GM19043 (cell line): ENCODE measurements around the gene NOSIP.

Source experiments
- ATAC-seq: cut with Tn5 transposase; IDR thresholded peaks from one replicate; pipeline ENCODE4 v1.9.1; 2021; ENCODE audit warnings: low read depth; ENCODE audit not compliant: unreplicated experiment

Gene NOSIP

DNA sequence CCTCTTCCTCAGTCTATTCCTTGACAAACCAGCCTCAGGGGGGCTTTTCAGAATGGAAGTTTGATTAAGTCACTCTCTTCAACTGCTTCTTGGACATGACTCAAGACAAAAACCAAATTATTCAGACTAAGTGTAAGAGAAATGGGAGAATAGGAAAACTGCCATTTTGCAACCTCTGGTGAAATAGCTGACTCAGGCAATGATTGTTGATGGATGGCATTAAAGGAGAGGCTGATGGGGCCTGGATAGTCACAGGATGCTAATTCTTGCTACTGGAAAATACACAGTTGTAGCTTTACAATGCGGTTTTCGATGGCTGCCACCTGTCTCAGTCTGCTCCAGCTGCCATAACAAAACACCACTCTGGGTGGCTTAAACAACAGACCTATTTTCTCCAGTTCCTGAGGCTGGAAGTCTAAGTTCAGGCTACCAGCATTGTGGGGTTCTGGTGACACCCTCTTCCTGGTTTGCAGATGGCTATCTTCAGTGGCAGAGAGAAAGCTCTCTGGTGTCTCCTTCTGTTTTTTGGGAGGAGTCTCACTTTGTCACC lies 6.1 kb downstream of the NOSIP start:
- no peak for ATAC-seq

DNA sequence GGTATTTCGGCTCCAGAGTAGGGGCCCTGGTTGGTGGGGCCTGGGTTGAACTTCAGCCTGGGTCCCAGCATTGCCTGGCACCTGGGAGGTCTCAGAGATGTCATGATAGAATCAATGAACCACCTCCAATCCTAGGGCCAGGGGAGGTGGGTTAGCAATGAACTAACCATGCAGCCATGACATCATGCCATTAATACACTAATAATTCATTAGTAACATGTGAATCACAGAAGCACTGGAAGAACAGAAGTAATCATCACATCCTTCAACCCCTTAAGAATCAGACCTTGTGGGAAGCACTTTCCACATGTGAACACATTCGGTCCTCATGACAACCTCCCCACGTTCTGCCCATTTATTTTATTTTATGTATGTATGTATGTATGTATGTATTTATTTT lies 6.9 kb downstream of the NOSIP start:
- ATAC-seq: no peak

DNA sequence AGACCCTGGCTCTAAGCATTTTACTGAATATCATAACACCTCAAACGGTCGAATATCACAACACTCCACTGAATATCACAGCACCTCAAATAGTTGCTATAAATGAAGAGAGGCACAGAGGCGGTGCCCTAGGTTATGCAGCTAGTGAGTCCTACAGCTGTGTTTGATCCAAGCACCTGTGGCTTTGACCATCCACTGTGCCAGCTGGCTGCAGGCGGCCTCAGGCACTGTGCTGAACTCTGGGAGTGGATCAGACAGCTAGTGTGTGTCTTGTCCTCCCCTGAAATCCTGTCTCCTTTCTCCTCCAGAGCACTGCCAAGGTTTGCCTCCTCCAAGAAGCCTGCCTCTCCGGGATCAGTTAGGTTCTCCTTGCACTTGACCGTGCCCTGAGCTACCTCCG lies 7.3 kb downstream of the NOSIP start:
- no peak for ATAC-seq

DNA sequence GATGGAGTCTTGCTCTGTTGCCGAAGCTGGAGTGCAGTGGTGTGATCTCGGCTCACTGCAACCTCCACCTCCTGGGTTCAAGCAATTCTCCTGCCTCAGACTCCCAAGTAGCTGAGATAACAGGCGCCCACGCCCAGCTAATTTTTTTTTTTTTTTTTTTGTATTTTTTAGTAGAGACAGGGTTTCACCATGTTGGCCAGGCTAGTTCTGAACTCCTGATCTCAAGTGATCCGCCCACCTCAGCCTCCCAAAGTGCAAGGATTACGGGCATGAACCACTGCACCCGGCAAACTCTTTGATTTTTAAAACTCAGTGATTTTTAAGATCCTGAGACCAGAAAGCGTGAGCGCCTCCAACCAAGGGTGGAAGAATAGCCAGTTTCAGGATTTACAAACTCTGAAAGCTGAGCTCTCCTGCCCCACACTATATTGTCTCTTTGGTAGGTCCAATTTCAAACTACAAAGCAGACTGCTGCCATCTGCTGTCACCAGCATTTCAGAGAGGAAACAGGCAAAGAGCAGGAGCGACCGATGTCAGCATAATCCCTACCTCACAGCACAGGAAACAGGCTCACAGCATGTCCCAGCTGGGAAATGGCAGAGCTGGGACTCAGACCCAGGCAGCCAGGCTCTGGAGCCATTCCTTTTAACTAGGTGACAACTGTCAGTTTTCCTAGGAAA lies 9.2 kb downstream of the NOSIP start:
- ATAC-seq: no peak

DNA sequence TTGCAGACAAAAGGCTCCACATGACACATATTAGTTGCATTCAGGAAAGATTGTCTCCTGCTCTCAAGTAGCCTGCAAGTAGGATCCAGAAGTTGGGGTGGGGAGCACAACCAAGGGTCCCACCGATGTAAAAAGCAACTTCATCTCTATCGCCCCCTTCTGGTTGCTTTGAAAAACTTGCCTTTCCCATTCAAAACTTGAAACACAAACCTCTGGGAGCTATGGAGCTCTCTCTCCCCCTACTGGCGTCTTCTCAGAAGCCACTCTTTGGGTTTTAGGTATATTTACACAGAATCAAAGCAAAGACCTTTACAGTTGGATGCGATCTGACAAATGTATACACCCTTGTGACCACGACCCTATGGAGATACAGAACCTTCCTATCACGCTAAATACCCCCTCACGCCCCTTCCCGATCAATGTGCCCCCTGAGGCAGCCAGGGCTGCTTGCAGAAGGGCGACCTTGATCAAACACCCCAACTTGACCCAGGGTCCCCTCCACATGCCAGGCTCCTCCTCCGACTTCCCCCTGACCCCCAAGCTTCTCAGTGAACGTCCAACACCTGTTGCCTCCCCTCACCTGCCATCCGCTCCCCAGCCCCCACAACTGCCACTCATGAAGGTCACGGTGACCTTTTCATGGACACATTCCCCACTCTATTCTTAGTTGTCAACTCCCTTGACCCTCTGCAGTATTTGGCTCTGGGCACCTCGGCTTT lies 10.1 kb downstream of the NOSIP start:
- ATAC-seq: no peak

DNA sequence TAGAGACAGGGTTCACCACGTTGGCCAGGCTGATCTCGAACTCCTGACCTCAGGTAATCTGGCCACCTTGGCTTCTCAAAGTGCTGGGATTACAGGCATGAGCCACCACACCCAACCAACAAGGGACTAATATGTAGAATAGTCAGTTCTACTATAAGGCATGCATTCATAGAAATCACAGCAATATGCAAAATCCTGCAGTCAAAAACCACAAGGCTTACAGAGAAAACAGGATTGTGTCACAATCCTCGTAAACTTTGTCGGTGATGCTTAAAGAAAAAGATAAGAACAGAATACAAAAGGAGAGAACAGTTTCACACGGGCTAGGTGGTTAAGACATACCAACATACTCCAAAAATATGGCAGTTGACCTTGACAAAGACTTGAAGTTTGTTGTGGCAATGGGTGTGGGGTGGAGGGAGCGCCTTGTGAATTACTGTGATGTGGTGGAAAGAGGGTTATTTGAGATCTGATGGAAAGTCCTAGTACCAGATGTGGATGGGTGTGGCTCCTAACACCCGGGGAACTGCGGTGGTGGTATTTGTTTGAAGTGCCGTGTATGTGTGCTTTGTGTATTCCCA lies 12.4 kb downstream of the NOSIP start:
- ATAC-seq: no peak

DNA sequence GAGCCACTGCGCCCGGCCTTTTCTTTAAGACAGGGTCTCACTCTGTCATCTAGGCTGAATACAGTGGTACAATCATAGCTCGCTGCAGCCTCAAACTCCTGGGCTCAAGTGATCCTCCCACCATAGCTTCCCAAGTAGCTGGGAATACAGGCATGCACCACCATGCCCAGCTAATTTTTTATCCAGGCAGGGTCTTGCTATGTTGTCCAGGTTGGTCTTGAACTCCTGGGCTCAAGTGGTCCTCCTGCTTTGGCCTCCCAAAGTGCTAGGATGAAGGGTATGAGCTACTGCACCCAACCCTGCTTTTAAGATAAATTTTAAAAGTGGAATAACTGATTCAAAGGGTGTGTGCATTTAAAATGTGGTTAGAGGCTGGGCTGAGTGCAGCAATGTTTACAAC lies 14.1 kb downstream of the NOSIP start:
- ATAC-seq: no peak

DNA sequence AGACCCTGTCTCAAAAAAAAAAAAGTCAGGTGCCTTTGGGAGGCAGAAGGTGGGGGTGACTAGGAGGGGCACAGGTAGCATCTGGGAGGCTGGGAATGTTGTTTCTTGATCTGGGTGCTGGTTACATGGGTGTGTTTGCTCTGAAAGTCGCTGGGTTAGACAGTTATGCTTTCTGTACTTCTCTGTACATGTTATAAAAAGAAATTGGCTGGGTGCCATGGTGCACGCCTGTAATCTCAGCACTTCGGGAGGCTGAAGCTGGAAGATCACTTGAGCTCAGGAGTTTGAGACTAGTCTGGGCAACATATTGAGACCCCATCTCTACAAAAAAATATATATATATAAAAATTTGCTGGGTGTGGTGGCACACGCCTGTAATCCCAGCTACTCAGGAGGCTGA lies 15.1 kb downstream of the NOSIP start:
- ATAC-seq: no peak

DNA sequence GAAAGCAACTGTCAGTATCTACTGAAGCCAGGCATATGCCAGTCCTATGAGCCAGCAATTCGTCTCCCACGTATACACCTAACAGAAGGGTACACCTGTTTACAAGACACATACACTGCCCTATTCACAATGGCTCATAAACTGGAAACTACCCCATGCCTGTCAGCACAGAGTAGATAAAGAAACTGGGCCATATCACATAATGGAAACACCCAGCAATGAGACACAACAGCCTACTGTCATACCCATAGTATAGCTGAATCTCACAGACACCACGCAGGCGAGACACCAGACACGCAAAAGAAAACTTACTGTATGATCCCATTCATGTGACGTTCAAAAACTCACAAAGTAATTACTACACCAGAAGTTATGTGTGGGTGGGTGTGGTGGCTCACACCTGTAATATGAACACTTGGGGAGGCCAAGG lies 15.7 kb downstream of the NOSIP start:
- ATAC-seq: no peak

DNA sequence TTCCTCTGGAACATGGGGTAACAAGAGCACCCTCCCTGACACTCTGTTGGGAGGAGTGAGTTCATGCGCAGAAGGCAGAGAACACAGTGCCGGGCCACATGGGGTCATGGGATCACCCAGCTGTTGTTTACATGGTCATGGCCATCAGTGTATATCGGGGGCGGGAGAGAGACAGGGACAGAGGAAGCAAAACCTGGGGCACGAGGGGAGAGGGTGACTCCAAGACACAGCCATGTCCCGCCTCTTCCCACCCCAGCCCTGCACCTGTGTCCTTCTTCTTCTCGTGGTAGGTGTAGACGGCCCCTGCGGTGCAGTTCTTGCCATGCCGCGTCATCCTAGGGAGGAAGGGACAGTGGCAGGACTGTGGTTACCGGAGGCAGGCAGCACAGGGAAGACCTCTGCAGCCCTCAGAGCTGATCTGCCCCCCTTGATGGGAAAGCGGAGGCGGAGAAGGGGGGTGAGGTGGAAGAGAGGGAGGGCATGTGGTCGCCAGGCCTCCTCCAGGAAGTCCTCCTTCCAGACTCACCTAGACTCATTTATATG lies 19.9 kb downstream of the NOSIP start:
- no peak for ATAC-seq

DNA sequence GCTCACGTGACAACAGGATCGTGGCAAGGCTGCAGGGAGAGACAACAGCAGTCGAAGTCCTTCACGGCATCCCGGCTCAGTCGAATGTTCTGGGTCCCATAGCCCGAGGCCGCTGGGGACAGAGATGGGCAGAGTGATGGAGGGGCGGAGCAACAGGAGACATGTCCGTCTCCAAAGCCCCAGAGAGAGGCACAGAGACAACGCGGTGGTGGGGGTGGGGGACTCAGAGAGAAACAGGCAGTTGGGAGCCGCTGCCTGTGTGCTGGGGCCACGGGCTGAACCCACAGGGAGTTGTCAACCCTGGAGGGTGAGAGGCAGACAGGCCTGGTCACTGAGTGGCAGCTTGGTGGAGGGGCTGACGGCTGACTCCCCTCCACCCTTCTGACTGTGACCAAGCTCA lies 20.4 kb downstream of the NOSIP start:
- ATAC-seq: no peak

DNA sequence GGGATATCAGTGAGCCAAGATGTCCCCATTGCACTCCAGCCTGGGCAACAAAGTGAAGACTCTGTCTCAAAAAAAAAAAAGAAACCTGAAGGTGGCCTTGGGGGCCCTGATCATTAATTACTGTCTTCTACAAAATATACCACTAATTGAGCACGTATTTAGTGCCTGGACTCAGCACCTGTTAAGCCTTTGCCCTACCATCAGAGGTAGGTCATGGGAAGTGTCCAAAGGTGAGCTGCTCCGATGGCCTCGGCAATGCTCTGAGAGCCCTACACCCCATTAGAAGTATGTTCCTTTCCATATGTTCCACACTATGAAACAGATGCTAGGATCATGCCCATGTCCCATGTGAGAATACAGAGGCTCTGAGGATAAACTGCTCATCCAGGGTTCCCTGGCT lies 20.9 kb downstream of the NOSIP start:
- no peak for ATAC-seq

DNA sequence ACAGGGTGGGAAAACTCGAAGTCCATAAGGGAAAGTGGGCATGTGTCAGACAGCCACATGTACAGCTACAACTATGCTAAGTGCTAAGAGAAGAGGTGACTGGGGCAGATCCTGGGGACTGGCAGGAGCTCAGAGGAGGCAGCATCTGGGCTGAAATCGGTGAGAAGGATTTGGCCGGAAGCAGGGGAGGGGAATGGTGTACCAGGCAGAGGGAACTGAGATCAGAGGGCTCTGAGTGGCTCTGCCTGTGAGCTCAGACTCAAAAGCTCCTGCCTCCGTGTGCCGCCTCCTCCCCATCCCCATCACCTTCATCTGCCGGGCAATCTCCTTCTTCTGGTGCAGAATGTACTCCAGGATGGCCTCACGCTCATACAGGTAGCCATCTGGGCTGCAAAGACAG lies 21.8 kb downstream of the NOSIP start:
- no peak for ATAC-seq

DNA sequence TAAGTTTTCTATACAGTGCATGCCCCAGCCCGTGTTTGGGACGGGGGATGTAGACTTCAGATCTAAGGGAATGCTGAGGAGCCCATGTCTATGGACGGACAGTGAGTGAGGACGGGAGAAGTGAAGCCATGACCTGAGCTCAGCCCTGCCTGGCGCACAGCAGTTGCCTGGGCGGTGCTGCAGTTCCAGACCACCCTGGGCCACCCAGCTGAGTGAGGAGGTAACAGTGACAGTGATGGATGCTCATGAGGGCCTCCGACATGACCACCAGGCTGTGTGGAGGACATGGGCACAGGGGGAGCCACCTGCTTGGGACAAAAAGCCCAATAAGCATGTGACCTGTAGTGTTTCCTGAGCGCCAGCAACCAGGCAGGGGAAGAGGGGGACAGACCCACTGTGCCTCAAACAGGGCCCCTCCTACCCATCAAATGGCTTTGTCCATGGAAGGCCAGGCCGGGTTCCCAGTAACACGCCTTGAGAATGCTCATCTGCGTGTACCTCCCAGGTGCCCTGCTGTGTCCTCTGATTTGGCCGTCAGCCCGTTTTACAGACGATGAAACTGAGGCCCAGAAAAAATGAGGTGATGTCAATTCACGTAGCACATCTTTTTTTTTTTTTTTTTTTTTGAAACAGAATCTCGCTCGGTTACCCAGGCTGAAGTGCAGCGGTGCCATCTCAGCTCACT lies 22.6 kb downstream of the NOSIP start:
- no peak for ATAC-seq

DNA sequence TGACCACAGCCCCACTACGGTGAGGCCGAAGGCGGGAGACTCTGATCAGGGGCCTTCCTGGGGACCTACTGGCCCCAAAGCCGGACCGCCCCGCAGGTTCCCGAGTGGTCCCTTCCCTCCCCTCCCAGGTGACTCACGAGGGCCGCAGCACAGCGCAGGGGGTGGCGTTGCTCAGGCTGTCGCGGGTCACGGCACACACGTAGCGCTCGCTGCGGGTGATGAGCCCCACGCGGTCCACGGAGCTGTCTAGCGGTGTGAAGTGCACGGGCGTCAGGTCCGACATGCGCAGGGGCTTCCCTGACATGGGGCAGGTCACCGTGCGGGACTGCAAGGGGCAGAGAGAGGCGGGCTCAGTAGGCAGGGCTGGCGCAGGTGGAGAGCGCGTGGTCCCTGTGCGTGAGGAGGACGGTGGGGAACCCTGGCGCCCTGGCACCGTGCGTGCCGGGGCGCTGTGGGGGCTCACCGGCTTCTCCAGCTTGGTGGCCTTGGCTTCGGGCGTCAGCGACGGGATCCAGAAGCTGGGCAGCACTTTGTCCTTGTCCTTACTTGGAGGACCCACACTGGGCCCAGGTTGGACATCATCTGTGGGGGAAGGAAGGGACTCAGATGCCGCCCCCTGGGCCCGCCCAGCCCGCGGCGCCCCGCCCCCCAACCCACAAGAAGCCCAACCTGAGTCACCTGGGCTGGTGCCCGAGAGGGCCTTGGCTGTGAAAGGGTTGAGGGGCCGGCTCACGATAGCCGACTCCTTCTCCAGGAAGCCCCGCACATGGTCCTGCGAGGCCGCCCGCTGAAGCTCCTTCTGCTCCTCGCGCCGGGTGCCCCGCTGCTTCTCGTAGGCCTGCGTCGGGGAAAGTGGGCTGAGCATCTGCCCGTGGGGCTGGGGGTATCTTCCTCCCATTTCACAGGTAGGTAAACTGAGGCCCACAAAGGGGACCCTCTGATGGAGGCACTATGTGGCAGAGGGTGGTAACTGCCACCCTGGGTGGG lies 23.7 kb downstream of the NOSIP start:
- no peak for ATAC-seq

DNA sequence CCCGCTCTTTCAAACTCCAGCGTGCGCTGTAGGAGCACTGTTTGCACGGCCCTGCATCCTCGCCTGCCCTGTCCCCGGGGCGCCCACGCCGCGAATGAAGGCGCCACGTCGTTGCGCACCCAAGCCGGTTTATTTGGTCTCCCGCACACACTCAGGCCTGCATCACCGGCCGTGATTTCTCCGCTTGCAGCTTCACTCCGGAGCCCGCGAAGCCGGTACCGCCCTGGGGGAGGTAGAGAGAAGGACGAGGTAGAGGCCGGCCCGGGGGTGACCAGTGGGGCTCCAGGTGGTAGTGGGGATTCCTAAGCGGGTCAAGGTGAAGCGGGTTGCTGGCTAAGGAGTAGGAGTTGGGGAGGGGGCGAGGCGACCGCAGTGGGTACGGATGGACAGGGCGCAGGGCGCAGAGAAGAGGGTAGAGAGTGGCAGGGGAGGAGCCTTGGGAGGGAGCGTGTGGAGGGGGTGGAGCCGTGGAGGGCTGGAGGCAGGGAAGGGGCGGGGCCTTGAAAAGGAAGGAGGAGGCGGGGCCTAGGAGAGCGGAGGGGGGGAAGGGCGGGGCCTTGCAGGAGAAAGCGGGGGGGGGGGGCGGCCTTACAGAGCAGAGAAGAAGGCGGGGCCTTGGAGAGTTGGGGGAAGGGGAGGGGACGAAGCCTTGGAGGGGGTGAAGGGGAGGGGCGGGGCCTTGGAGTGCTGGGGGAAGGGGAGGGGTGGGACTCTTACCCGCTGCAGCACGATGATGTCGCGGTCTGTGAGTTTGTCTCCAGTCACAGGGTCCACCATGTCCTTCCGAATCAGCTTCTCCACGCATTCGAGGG lies 24.6 kb downstream of the NOSIP start:
- no peak for ATAC-seq

DNA sequence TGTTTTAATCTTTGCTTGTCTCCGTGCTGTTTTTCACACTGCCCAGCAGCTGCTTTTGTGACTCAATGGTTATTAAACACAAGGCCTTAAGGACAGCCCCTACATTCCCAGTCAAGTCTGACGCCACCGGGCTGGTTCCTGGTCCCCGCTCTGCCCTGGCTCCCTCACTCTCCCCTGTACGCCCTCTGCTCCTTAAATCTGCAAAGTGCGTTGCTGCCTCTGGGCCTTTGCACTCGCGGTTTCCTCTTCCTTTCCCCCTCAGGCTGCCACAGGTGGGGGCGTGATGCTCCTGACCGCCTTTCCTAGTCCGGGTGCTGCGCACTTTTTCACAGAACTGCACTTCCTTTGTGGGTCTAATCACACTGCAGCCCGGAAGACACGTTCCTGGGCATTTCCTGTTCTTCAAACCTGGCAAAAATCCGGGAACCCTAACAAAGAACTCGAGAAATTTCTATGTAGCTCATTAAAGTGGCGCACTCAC lies 25.6 kb downstream of the NOSIP start:
- no peak for ATAC-seq

DNA sequence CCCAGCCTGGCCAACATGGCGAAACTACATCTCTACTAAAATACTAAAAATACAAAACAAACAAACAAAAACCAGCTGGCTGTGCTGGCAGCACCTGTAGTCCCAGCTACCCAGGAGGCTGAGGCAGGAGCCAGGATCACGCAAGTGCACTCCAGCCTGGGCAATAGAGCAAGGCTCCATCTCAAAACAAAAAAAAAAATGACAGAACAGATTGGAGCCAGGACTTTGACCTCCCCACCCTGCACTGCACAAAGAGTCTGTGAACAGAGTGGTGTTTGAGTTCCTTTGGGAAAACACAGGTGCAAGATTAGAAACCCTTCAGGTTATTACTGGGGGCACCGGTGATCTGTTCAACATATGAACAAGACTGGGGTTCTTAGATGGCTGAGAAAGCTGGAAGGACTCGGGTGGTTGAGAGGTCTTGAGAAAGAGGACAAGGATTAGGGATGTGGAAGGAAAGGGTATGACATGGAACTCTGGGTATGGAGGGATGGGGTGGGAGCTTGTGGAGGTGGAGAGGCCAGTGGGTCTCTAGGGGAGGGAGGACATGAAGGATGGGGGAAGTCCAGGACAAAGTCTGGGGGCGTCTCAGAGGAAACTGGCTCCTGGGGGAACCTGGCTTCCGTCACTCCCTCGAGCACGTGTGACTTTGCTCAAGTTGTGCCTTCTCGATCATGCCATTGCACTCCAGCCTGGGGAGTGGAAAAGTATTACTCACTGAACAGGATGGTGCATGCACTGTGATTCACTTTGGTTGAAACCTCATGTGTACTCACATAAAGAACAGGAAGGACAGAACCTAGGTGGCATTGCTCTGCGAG lies 26.7 kb downstream of the NOSIP start:
- ATAC-seq: no peak
